Embryonic facial prominence (tissue), 1 donor: ENCODE results near the gene NRXN2.
"Not testable (repeated sequence)": the region's sequence is repeated elsewhere in the genome, so short reads cannot be mapped to it uniquely, and the experiment has no call there.

Source experiments
- DNase-seq: peaks from one replicate; pipeline ENCODE4 v3.0.0-alpha.2; 2016; ENCODE audit errors: extremely low spot score

Gene NRXN2

GRCh38 chr11:64674774-64675173 is 48.2 kb downstream of the NRXN2 start:
- DNase-seq, result no peak

- no peak for DNase-seq
Observed at GRCh38 chr11:64673279-64673678, 49.7 kb downstream of the NRXN2 start.

DNA sequence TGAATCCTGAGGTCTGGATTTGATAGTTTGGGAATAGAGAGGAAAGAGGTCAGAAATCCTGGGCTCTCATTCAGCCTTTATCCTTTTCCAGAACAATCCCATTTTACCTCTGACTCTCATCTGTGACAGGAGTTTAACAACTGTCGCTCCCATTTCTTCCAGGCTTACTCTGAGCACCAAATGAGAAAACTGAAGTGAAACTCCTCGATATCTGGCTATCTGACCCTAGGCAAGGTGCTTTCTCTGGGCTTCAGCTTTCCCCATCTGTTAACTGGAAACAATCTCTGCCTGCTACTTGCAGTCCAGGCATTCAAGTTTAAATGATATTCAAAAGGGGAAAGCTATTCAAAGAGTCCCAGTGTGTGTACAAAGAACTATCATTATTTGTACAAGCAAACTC is 50.1 kb downstream of the NRXN2 start:
- DNase-seq, result no peak

DNA sequence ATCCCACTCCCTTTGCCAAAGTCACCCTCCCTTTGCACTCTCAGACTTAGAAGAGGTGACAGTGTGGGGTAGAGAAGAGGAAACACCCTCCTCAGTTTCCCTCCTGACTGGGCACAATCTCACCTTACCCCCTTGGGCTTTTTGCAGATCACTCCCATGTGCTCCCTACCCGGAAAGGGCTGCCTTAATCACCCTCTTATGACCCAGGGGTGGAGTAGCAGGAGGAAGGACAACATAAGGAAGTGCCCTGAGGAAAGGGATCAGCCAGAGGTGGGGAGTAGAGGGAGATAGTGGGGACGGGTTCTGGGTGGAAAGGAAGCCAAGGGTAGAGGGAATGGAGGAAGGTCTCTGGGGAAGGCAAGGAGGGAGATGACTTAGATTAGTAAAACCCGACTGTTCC is 52.0 kb downstream of the NRXN2 start:
- no peak for DNase-seq

DNA sequence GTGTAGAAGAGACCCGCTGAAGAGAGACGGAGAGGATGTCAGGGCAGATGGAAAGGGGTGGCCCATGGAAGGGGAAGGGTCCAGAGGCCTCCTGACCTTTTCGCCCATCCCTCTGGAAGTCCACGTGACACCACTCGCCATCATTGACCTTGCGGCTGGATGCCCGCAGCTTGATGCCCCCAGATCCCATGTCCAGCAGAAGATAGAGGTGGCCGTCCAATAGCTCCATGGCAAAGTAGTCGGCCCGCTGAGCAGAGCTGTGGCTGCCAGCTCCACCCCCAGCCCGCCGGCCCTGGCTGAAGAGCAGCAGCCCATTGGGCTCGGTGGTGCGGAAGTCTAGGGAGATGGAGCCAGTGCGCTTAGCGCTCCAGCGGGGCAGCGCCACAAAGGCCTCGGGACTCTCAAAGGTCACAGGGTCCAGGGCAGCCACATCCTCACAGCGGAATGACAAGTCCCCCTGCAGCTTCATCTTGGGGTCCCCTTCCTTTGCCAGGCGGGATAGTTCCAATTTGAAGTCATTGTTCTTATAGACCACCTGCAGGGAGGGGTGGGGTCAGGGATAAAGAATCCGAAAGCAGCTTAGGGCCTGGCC is 55.7 kb downstream of the NRXN2 start:
- no peak for DNase-seq

DNA sequence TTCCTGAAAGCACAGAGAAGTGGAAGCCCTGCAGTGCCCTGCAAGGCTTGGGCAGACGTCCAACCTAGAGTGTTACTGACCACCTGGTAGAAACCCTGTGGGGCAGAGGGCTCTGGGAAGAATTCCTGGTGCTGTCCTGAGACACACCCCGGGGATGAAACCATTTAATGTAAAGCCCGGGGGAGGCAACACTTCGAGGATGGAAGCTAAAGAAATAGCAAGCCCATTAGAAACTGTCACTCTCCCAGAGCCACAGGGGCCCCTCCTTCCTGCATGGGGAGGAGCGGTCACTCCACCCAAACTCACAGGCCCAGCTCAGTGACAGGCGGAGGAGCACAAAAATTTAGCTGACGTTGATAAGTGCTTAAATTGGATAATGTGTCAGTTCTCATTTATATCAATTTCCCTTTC is 57.6 kb downstream of the NRXN2 start:
- DNase-seq, result no peak

DNA sequence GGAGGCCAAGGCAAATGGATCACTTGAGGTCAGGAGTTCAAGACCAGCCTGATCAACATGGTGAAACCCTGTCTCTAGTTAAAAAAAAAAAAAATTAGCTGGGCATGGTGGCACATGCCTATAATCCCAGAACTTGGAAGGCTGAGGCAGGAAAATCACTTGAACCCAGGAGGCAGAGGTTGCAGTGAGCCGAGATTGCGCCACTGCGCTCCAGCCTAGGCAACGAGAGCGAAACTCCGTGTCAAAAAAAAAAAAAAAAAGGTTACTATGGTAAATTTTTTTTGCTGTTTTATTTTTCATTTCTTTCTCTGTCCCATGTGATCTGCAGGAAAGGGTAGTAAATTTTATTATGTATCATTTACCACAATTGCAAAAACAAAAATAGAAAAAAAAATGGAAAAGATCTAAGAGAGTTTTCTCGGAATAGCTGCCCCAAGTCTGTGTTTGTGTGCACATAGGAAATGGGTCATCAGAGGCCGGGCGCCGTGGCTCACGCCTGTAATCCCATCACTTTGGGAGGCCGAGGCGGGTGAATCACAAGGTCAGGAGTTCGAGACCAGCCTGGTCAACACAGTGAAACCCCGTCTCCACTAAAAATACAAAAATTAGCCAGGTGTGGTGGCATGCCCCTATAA is 58.6 kb downstream of the NRXN2 start:
- DNase-seq, result not testable (repeated sequence)

GRCh38 chr11:64663656-64664055 is 59.3 kb downstream of the NRXN2 start:
- no peak for DNase-seq

DNA sequence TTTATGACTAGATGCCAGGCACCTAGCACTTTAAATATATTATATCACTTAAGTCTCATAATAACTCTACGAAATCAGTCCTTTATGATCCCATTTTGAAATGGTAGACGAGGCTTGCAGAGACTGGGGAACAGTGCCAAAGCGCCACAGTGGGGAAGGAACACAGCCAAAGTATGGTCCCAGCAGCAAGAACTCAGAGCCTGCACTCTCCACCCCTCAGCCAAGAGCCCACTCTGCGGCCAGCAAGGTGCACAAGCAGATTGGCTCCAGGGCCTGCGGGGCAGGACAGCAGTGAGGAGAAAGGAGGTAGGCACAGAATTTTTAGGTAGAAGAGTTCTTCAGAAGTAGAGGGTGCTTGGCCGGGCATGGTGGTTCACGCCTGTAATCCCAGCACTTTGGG is 61.4 kb downstream of the NRXN2 start:
- no peak for DNase-seq

DNA sequence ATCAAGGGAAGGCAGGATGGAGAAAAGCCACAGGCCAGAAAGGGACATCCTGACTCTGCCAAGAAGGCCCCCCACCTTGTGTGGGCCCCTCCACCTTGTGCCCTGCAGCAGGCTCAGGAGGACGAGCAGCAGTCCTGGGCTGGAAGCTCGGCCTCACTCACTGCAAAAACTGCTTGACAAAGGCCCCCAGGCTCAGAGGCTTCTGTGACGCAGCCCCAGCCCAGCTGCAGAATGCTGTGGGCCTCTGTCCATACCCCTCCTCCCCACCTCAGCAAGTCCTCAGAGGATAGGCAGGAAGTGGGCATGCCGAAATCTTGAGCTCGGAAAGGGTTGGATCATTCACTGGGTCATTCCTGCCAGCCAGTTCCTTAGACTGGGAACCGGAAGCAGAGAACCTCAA is 61.9 kb downstream of the NRXN2 start:
- no peak for DNase-seq

- no peak for DNase-seq
Observed at GRCh38 chr11:64660706-64661105, 62.3 kb downstream of the NRXN2 start.

DNA sequence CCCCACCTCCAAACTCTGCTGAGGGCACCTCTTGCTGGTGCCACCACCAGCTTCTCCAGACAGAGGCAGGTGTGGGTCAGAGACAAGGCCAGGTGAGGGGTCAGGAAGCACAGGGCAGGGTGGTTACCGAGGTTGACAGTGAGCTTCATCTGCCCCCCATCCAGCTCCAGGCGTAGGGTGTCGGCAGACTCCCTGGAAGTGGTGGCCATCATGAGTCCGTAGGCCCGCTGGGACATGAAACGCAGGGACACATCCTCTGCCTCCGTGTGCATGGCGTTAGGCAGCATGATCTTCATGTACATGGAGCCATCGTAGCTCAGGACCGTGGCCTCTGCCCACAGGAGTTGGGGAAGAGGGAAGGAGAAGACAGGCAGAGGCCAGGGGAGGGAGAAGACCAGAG is 62.8 kb downstream of the NRXN2 start:
- DNase-seq, result no peak

DNA sequence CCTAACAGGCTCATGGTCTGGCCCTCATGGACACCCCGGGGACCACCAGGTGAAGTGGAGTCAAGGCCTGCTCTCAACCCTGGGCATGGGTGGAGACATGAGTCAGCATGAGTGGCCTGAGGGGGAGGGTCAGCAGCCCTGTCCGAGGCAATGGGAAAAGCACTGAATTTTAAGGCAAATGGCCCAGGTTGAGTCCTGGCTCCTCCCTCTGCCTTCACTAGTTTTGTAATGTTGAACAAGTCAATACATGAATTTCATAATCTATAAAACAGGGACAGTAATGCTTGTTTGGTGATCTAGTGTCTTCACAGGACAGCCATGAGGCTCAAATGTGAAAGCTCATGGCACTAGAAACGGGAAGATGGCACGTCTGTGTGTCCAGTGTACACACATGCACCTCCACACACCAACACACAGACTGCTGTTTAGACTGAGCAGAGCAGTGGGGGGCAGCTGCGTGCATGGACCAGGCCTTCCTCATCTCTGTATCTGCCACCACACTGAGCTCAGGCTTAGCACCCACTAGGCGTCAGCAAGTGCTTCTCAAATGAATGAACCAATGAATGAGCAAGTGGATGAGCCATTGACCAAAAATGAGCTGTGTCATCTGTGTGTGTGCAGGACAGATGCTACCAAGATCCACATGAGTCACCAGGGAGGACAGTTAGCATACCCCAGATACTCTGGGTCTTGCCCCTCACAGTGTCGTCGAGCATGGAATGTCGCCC is 63.4 kb downstream of the NRXN2 start:
- no peak for DNase-seq

DNA sequence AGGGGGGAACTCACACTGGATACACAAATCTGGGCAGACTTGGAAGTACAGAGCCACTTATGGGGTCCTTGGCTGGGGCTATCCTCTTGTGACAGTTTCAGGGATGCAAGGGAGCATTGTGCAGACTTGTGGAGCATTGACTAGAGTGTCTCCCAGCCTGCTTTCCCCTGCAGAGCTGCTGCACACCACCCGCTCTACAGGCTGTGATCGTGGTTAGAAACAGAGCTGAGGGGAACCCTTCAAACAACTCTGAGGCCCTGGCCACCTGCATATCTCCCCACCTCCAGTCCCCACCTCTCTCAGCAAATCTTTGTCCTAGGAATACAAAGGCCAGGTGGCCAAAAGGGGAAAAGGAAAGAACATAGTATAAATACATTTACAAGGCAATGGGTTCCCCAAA is 64.7 kb downstream of the NRXN2 start:
- DNase-seq, result no peak

GRCh38 chr11:64656862-64657261 is 66.1 kb downstream of the NRXN2 start:
- DNase-seq, result no peak

GRCh38 chr11:64655941-64656601 is 66.9 kb downstream of the NRXN2 start:
- no peak for DNase-seq

DNA sequence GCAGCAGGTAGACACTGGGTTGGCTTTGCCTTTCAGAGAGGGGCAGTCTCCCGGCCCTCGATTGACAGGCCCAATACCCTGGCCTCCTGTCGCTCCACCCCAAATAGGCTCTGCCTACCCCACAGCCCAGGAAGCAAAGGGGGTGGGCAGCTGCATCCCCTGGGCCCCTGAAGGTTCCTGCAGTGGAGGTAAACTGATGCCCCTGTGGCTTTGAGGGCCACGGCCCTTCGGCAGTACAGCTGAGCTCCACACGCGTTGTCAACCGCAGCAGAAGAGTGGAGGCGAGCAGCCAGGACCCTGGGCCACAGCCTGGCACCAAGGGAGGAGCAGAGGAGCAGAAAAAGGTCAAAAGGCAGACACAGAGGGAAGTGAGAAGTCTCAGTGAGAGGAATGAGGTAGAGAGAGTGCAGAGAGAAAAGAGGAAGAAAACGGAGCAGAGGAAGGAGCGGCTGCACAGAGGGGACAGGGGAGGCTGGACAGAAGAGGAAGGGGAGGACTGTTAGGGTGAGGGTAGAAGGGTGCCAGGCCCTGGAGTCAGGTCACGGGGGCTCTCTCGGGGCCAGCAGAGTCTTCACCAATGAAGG is 67.9 kb downstream of the NRXN2 start:
- DNase-seq, result no peak

DNA sequence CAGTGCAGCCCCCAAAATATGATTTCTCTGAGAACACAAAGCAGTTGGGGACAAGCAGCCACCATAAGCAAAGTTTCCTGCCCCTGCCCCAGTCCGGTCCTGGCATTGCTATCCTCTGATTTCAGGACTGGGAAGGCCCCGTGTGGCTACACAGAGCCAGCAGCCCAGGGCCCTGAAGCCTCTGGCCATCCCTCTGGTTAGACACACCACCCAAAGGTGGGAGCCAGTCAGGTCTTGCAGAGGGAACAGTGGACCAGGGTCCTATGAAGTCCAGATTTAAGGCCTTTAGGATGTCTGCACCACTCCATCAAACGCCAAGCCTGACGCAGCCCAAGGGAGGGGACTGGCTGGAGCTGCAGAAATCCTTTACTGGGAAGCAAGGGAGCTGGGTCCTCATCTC is 68.6 kb downstream of the NRXN2 start:
- DNase-seq, result no peak

GRCh38 chr11:64653388-64653973 is 69.5 kb downstream of the NRXN2 start:
- no peak for DNase-seq

- peak; percentile 46 for DNase-seq
Observed at GRCh38 chr11:64652586-64653387, 70.2 kb downstream of the NRXN2 start.

GRCh38 chr11:64650923-64651523 is 72.0 kb downstream of the NRXN2 start:
- no peak for DNase-seq
